HepG2 (cell line): Measurements from ENCODE around the gene METTL16. TPM values are rescaled to one million over a fixed set of nuclear protein-coding genes. Genes with fewer than 3 reads are reported as not detected.

ENCODE experiments used
- ERF ChIP-seq: IDR thresholded peaks from 2 replicates; pipeline ENCODE4 v1.6.1; 2018; ENCODE audit warnings: missing biosample characterization, missing genetic modification reagents
- HES4 ChIP-seq: sonication (generic); formaldehyde crosslinking; IDR thresholded peaks from 2 replicates; pipeline ENCODE4 v1.9.0; 2021; ENCODE audit warnings: mild to moderate bottlenecking, missing genetic modification reagents, borderline replicate concordance
- HIVEP1 ChIP-seq: sonication (generic); formaldehyde crosslinking; IDR thresholded peaks from 2 replicates; pipeline ENCODE4 v1.4.0; 2020; ENCODE audit warnings: mild to moderate bottlenecking, missing genetic modification reagents
- HMG20A ChIP-seq: IDR thresholded peaks from 2 replicates; pipeline ENCODE4 v1.6.1; 2016; ENCODE audit warnings: borderline replicate concordance
- HNF4A ChIP-seq: sonication (generic); formaldehyde crosslinking; IDR thresholded peaks from 2 replicates; pipeline ENCODE4 v1.4.0; 2020; ENCODE audit warnings: missing genetic modification reagents
- MAFG ChIP-seq: sonication (generic); formaldehyde crosslinking; IDR thresholded peaks from 2 replicates; pipeline ENCODE4 v1.5.1; 2020; ENCODE audit warnings: mild to moderate bottlenecking, missing genetic modification reagents
- MED8 ChIP-seq: sonication (generic); formaldehyde crosslinking; IDR thresholded peaks from 2 replicates; pipeline ENCODE4 v1.8.1; 2023; ENCODE audit warnings: mild to moderate bottlenecking, missing genetic modification reagents; ENCODE audit not compliant: insufficient replicate concordance
- MXD3 ChIP-seq: IDR thresholded peaks from 2 replicates; pipeline ENCODE4 v1.6.1; 2016; ENCODE audit warnings: mild to moderate bottlenecking, missing biosample characterization, missing genetic modification reagents
- MYNN ChIP-seq: sonication (generic); formaldehyde crosslinking; IDR thresholded peaks from 2 replicates; pipeline ENCODE4 v1.4.0; 2020; ENCODE audit warnings: mild to moderate bottlenecking, low read depth, missing genetic modification reagents
- SMAD3 ChIP-seq: sonication (generic); formaldehyde crosslinking; IDR thresholded peaks from 2 replicates; pipeline ENCODE4 v1.4.0; 2020; ENCODE audit warnings: missing genetic modification reagents
- STAG1 ChIP-seq: sonication (generic); formaldehyde crosslinking; IDR thresholded peaks from 2 replicates; pipeline ENCODE4 v1.4.0; 2020; ENCODE audit warnings: missing genetic modification reagents
- TP53 ChIP-seq: sonication (generic); formaldehyde crosslinking; conservative IDR thresholded peaks from 2 replicates; pipeline ENCODE4 v1.4.0; 2020; ENCODE audit warnings: missing genetic modification reagents
- ZBTB20 ChIP-seq: sonication (generic); formaldehyde crosslinking; IDR thresholded peaks from 2 replicates; pipeline ENCODE4 v1.8.1; 2023; ENCODE audit warnings: missing genetic modification reagents, low read depth, mild to moderate bottlenecking, borderline replicate concordance
- ZNF101 ChIP-seq: sonication (generic); formaldehyde crosslinking; IDR thresholded peaks from 2 replicates; pipeline ENCODE4 v1.4.0; 2020; ENCODE audit warnings: mild to moderate bottlenecking, low read depth, missing genetic modification reagents, borderline replicate concordance
- ZNF274 ChIP-seq: sonication (generic); formaldehyde crosslinking; IDR thresholded peaks from 2 replicates; pipeline ENCODE4 v1.5.1; 2020; ENCODE audit warnings: mild to moderate bottlenecking, missing genetic modification reagents
- ZNF383 ChIP-seq: sonication (generic); formaldehyde crosslinking; IDR thresholded peaks from 2 replicates; pipeline ENCODE4 v1.4.0; 2020; ENCODE audit warnings: missing genetic modification reagents, mild to moderate bottlenecking, borderline replicate concordance
- ZNF501 ChIP-seq: sonication (generic); formaldehyde crosslinking; IDR thresholded peaks from 2 replicates; pipeline ENCODE4 v1.5.1; 2020; ENCODE audit warnings: mild to moderate bottlenecking, moderate library complexity, missing genetic modification reagents
- ZNF546 ChIP-seq: sonication (generic); formaldehyde crosslinking; conservative IDR thresholded peaks from 2 replicates; pipeline ENCODE4 v1.8.1; 2023; ENCODE audit warnings: mild to moderate bottlenecking, missing genetic modification reagents
- ZNF564 ChIP-seq: sonication (generic); formaldehyde crosslinking; IDR thresholded peaks from 2 replicates; pipeline ENCODE4 v1.8.1; 2023; ENCODE audit warnings: mild to moderate bottlenecking, missing genetic modification reagents
- ZNF572 ChIP-seq: sonication (generic); formaldehyde crosslinking; IDR thresholded peaks from 2 replicates; pipeline ENCODE4 v1.5.1; 2020; ENCODE audit warnings: mild to moderate bottlenecking, missing genetic modification reagents
- ZNF605 ChIP-seq: sonication (generic); formaldehyde crosslinking; IDR thresholded peaks from 2 replicates; pipeline ENCODE4 v1.8.0; 2022; ENCODE audit warnings: mild to moderate bottlenecking, missing genetic modification reagents
- ZNF644 ChIP-seq: IDR thresholded peaks from 2 replicates; pipeline ENCODE4 v1.6.1; 2016; ENCODE audit warnings: low read depth
- ZNF839 ChIP-seq: sonication (generic); formaldehyde crosslinking; IDR thresholded peaks from 2 replicates; pipeline ENCODE4 v1.4.0; 2020; ENCODE audit warnings: missing genetic modification reagents, mild to moderate bottlenecking, borderline replicate concordance
- ZNF891 ChIP-seq: sonication (generic); formaldehyde crosslinking; IDR thresholded peaks from 2 replicates; pipeline ENCODE4 v1.5.0; 2020; ENCODE audit warnings: mild to moderate bottlenecking, missing genetic modification reagents
- polyA plus RNA-seq, 8 experiments: library from polyadenylated mRNA; depleted of rRNA in 3 of 8; stranded (reverse) in 7 of 8; unstranded in 1 of 8; fragments of >200 nt; fragmentation: Illumina TruSeq in 4 of 8; extraction: Trizol in 4 of 8; gene quantifications; 2 replicates each; pipeline versions ENCODE4 v1.2.1 to v1.2.3, GENCODE V29; 2011 to 2016; ENCODE audit warnings: low read depth in 4 of 8, missing spikeins in 1 of 8, mixed read lengths in 1 of 8; ENCODE audit not compliant: insufficient read depth in 1 of 8
- total RNA-seq, 5 experiments: library from RNA; depleted of rRNA; stranded (reverse); fragments of >200 nt; fragmentation: Illumina TruSeq; extraction: Trizol; gene quantifications; 2 replicates each; pipeline ENCODE4 v1.2.3, GENCODE V29; 2016; ENCODE audit warnings: low read depth in 1 of 5
- TF ChIP-seq, protein P1 (sequence below): sonication (generic); formaldehyde crosslinking; IDR thresholded peaks from 2 replicates; pipeline ENCODE4 v1.5.1; 2020; ENCODE audit warnings: mild to moderate bottlenecking, missing genetic modification reagents, moderate library complexity
- TF ChIP-seq, protein P2 (sequence below): IDR thresholded peaks from 2 replicates; pipeline ENCODE4 v1.6.1; 2016; ENCODE audit warnings: missing biosample characterization, missing genetic modification reagents, low read depth

The METTL16 gene
- total and polyA plus RNA-seq, 2 of the 13 experiments (the other 11 are each of a cell fraction or from before 2014, with no cell fraction given): 11.6 to 18.5 TPM

GRCh38 chr17:2399572-2400473, 111.9 kb downstream of the METTL16 start (continued):
- TF ChIP-seq, protein P1, sequence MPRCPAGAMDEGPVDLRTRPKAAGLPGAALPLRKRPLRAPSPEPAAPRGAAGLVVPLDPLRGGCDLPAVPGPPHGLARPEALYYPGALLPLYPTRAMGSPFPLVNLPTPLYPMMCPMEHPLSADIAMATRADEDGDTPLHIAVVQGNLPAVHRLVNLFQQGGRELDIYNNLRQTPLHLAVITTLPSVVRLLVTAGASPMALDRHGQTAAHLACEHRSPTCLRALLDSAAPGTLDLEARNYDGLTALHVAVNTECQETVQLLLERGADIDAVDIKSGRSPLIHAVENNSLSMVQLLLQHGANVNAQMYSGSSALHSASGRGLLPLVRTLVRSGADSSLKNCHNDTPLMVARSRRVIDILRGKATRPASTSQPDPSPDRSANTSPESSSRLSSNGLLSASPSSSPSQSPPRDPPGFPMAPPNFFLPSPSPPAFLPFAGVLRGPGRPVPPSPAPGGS (CRISPR knock-in tag): peak; percentile 71; the same call in 1 of the 2 replicates
- TF ChIP-seq ZBTB20 (peak; percentile 13; the same call in 1 of the 2 replicates), HNF4A (CRISPR knock-in tag) (peak; percentile 17), MED8 (CRISPR knock-in tag) (peak; percentile 70), ZNF644 (CRISPR knock-in tag) (no peak), MXD3 (CRISPR knock-in tag) (peak; percentile 57; the same call in 1 of the 2 replicates), HES4 (CRISPR knock-in tag) (no peak; the same call in 1 of the 2 replicates), ZNF564 (no peak; the same call in 1 of the 2 replicates), ZNF546 (CRISPR knock-in tag) (peak; percentile 66), ERF (peak; percentile 60; the same call in 1 of the 2 replicates), SMAD3 (CRISPR knock-in tag) (no peak), ZNF383 (CRISPR knock-in tag) (no peak), ZNF839 (CRISPR knock-in tag) (no peak), MYNN (CRISPR knock-in tag) (no peak), HMG20A (CRISPR knock-in tag) (no peak), MAFG (CRISPR knock-in tag) (no peak), ZNF274 (CRISPR knock-in tag) (no peak), ZNF101 (no peak), ZNF501 (CRISPR knock-in tag) (peak; percentile 56), HIVEP1 (peak; percentile 91), STAG1 (CRISPR knock-in tag) (no peak), ZNF891 (peak; percentile 5; the same call in 1 of the 2 replicates), TP53 (CRISPR knock-in tag) (no peak), ZNF572 (no peak), ZNF605 (CRISPR knock-in tag) (no peak)
- TF ChIP-seq, protein P2, sequence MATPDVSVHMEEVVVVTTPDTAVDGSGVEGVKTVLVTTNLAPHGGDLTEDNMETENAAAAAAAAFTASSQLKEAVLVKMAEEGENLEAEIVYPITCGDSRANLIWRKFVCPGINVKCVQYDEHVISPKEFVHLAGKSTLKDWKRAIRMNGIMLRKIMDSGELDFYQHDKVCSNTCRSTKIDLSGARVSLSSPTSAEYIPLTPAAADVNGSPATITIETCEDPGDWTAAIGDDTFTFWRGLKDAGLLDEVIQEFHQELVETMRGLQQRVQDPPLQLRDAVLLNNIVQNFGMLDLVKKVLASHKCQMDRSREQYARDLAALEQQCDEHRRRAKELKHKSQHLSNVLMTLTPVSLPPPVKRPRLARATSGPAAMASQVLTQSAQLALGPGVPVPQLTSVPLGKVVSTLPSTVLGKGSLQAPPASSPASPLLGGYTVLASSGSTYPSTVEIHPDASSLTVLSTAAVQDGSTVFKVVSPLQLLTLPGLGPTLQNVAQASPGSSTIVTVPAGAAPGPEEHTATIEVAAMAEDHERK (CRISPR knock-in tag): no peak
